Stromal cell of bone marrow (primary cell): ENCODE results near the gene GANAB.
"Not testable (repeated sequence)": the region's sequence is repeated elsewhere in the genome, so short reads cannot be mapped to it uniquely, and the experiment has no call there.

Experiments
- DNase-seq: peaks from one replicate; pipeline ENCODE4 v3.0.0-alpha.2; 2012; ENCODE audit warnings: low read depth

GANAB gene

GRCh38 chr11:62645946-62646824 lies at the start of gene GANAB:
TSS of gene GANAB (minus strand) at chr11:62646613. CDS start at chr11:62646599, 14 bp downstream.
- DNase-seq, result peak; percentile 98

- DNase-seq, result peak; percentile 83
These were observed 48.2 kb upstream of the GANAB start for GRCh38 chr11:62694455-62695167.

- not testable (repeated sequence) for DNase-seq
These were observed 47.2 kb upstream of the GANAB start for GRCh38 chr11:62693624-62694023.

GRCh38 chr11:62689421-62690183 lies 43.2 kb upstream of the GANAB start, which contains the start of gene LRRN4CL:
TSS of gene LRRN4CL (minus strand) at chr11:62689530. CDS start at chr11:62688508, 1,022 bp downstream.
- DNase-seq, result peak; percentile 94

- no peak for DNase-seq
These were observed 42.1 kb upstream of the GANAB start for GRCh38 chr11:62688491-62688890.

DNA sequence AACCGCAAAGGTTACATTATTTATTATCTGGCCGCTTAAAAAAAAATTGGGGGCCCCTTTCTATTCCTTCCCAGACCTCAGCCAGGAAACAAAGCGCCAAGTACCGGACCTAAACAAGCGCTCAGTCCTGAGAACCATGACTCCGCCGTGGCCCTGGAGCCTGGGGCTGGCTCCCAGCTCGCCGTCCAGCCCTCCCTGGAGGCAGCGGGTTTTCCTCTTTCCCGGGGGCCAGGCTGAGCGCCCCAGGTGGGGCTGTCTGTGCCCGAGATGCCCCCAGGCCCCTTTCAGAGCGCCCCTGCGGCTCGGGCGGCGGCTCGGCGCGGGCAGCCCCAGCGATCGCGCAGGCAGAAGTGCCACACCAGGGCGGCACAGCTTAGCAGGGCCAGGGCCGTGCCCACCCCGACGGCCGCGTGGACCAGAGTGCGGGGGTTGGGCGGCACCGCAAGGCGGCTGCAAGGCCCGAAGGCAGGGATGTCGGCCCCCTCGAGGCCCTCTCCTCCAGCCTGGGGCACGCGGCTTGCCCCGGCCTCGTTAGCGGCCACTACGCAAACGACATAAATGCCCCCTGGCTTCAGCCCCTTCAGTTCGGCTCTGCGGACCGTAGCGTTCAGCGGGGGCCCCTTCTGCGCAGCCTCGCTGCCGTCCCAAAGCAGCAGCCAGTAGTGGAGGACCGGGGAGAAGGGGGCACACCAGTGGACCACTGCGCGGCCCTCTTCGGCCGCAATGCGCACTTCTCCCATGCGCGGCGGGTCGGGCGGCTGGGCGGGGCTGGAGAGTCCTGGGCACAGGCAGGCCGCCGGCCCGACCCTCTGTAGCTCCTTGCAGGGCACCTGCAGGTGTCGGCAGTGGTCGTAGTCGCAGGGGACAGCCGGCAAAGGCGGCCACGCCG lies 41.3 kb upstream of the GANAB start:
- no peak for DNase-seq

DNA sequence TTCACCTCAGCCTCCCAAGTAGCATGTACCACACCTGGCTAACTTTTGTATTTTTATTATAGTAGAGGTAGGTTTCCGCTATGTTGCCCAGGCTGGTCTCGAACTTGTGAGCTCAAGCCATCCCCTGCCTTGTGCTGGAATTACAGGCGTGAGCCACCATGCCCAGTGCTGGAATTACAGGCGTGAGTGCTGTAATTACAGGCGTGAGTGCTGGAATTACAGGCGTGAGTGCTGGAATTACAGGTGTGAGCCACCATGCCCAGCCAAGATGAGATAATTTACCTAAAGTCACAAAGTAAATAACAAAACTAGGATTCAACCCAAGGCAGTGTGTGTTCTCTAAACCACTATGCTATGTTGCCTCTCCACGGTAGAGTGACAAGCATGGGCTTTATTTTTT lies 36.1 kb upstream of the GANAB start:
- DNase-seq, result no peak

DNA sequence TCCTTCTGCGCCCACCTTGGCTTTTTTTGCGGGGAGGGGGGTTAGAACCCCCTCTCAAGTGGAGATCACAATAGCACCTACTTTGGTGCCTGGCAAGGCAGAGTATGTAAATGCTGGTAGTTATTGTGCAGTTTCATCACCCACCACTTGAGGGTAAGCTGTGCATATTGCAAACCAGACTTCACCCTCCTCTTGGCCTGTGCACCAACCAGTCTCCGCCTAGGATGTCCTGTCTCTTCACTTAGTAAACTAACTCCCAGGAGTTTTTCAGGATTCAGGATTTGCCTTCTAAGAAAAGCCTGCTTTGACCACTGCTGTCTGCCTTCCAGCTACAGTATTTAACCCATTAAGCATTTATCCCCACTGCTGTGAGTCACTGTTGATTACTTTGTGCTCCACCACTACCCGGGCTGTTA lies 34.4 kb upstream of the GANAB start:
- DNase-seq, result peak; percentile 88

DNA sequence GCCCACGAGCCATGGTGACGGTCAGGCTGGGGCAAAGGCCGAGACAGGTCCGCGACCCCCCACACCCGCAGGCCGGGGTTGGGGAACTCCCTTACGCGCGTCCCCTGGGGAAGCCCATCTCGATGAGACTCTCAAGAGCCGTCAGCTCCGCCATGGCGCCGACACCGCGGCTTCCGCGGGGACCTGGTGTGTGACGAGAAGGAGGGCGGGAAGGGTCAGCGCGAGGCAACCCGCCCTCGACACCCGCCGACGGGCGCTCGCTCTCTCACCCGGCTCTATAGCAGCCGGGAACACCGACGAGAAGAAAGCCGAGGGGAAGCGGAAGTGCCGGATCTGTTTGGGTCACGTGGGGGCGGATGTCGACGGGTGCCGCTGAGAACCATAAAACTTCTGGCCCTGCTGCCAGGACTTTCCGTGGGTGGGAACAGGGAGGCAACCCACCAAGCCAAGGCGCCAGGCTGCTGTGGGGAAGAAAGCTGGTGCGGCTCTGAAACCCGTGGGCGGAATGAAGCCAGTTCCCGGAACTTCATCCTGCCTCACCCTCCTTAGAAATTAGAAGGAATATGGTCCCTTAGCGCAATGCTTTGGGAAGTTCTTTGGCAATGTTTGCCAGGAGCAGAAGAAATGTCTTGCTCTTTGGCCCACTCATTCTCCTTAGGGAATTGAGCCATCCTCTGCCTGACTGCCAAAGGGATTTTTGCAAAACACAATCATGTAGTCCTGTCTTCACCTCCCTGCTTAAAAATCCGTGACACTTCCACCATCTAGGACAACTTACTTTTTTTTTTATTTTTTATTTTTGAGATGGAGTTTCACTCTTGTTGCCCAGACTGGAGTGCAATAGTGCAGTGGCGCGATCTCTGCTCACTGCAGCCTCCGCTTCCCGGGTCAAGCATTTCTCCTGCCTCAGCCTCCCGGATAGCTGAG lies 32.6 kb upstream of the GANAB start, which contains the start of gene UBXN1:
Gene UBXN1, minus strand, starts transcription at position 304 of the 927 bp plus-strand sequence. Its CDS starts 150 bp downstream, at position 154.
- peak; percentile 91 for DNase-seq

GRCh38 chr11:62678433-62678769 lies 32.0 kb upstream of the GANAB start:
- DNase-seq, result no peak

- no peak for DNase-seq
These were observed 31.3 kb upstream of the GANAB start for GRCh38 chr11:62677714-62678113.

DNA sequence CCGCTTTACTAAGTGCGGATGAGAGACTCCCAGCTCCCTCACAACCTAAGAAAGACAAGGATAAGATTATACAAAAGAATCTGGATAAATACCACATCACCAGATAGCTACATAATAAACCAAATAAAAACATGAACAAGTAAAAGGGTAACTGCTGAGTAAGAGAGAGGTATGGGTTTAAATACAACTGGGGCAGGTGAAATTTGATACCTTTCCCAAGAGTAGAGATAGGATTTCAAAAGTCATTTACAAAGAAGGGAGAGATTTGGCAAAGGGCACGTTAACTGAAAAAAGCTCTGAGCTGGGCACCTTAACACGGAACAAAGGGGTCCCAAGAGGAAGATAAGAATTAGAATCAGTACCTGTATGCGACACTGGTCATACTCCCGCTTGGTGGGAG lies 30.7 kb upstream of the GANAB start:
- no peak for DNase-seq

GRCh38 chr11:62676698-62677097 lies 30.3 kb upstream of the GANAB start:
- DNase-seq, result no peak

GRCh38 chr11:62675415-62675814 lies 29.0 kb upstream of the GANAB start:
- not testable (repeated sequence) for DNase-seq

DNA sequence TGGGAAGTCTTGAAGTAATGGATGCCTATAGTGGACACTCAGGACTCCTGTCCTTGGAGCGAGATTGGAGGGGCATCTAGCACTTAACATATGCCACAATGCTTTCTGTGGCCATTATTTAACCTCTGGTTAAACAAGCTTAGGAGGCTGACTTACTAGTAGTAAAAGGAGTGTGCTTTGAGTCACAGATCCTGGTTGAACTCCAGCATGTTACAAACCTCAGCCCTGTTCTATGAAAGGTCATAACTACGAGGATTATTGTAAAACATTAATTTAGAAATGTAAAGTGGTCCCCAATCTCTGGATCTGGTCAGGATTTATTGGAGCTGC lies 26.7 kb upstream of the GANAB start:
- DNase-seq, result no peak

DNA sequence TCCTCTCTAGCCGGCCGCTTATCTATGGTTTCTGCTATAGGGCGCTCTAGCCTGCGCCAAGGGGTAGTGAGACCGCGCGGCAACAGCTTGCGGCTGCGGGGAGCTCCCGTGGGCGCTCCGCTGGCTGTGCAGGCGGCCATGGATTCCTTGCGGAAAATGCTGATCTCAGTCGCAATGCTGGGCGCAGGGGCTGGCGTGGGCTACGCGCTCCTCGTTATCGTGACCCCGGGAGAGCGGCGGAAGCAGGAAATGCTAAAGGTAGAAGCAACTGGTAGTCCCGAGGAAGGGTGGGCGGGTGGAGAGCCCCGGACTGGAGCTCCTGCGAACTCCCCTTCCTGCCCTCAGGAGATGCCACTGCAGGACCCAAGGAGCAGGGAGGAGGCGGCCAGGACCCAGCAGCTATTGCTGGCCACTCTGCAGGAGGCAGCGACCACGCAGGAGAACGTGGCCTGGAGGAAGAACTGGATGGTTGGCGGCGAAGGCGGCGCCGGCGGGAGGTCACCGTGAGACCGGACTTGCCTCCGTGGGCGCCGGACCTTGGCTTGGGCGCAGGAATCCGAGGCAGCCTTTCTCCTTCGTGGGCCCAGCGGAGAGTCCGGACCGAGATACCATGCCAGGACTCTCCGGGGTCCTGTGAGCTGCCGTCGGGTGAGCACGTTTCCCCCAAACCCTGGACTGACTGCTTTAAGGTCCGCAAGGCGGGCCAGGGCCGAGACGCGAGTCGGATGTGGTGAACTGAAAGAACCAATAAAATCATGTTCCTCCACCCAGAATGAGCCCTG lies 25.4 kb upstream of the GANAB start, which contains the start of the genes LBHD1 and UQCC3:
Gene LBHD1, minus strand, starts transcription at position 660 of the 782 bp plus-strand sequence. CDS start 2,236 bp downstream, outside the sequence.
Gene UQCC3, plus strand, starts transcription at position 66 of the 782 bp plus-strand sequence. Its CDS starts 73 bp downstream, at position 139.
- peak; percentile 73 for DNase-seq

DNA sequence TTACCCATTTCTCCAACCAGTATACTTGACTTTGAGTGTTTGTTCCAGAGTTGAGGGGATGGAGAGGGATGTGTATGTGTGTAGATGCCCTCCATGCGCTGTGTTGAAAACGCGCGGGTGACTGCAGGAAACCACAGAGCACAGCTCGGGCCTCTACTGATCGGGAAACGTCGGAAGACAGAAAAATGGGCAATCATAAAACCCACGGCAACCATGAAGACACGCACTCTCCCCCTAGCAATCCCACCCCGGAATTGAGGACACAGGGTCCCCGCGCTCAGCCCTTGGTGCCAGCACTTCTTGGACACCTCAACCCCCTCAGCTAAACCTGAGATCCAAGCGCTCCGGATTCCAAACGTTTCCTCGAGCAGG lies 24.8 kb upstream of the GANAB start:
- DNase-seq, result no peak

DNA sequence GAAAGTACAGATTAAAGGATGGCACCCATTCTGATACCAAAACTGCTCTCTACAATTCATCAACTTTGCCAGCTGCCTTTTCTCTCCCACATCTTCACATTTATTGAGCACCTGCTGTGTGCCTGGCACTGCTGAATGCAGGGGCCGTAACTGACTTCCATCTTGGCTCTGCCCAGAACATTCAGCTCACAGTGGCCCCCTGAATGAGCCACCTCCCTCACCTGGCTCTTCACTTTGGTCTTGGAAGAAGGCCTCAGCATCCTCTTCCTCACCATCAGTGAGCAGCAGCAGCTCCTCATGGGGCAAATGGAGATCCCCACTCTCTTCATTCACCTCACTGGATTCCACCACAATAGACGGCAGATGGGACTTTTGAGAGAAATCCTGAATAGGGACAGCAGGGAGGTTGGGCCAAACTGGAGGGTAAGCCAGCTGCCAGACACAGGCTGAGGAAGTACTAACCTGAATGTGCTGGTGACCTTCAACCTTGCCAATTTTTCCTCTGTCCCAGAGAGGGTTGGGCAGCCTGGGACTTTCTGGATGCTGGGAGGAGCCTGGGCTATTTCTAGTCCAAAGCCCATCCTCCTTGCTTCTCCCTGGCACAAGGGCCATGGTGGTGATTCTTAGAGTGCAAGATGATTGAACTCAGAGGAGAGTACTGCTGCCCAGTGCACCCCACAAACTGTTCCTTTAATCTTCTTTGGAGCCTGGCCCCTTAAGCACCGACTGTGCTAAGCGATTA lies 23.2 kb upstream of the GANAB start:
- no peak for DNase-seq

DNA sequence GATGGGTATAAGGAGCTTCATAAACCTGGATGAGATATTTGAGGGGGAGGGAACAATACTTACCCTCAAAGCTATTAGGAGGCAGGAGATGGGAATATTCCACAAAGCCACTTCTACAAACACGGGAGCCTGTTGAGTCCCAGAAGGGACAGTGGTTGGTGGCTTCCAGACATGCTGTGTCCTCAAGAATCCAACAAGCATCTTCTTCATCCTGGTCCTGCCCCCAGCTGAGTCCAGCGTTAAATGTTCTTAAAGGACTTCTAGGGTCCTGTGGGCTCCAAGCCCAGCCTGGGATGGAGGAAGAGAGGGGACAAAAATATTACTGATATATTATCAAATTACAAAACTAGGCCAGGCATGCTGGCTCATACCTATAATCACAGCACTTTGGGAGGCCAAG lies 21.0 kb upstream of the GANAB start:
- DNase-seq, result no peak
